ENCODE results near the gene MRPL37. TPM values are rescaled to one million over a fixed set of nuclear protein-coding genes. Genes with fewer than 3 reads are reported as not detected.
"Not testable (repeated sequence)": the region's sequence is repeated elsewhere in the genome, so short reads cannot be mapped to it uniquely, and the experiment has no call there.

MRPL37 gene
- polyA plus RNA-seq, 1 donor: 61.5 TPM

DNA sequence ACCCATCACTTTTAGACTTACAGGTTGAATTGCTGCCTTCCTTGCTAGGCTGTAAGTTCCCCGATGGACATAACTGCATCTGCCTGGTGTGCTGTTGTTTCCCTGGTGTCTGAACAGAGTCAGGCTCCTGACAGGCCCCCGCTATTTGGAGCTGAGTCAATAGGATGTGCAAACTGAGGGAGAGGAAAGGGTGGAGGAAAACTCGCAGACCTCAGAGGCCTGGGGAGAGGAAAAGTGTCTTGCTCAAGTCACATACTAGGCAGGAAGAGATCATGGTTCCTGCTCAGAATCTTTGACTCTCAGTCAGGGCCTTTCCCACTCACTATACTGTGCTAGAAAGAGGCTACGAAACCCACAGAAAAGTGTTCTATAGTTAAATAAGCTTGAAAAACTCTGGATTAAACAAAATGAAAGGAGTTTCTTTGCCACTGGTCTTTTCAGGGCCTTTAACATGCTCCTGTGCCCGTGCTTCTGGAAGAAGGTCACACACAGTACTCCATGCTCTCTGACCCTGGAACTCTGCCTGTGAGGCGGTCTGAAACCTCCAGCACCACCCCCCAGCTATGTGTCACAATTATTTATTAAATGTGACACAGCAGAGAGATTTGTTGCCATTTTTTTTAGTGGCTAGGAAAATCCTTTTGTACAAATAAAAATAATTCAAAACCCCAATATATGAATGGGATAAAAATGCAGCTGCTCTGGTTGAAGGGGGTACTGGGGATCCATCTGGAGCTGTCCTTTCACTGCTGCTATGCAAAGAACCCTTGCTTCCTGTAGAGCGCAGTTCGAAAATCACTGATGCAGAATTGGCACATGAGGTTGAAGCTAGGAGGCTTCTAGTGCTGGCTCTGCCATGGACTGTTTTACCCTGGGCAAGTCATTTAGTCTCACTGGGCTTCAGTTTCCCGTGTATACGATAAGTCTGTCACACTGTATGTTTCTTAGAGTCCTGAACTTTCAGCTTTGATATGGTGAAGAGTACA, 27.1 kb upstream of the MRPL37 start:
- DNase-seq (ENCODE audit: low read depth): no peak

DNA sequence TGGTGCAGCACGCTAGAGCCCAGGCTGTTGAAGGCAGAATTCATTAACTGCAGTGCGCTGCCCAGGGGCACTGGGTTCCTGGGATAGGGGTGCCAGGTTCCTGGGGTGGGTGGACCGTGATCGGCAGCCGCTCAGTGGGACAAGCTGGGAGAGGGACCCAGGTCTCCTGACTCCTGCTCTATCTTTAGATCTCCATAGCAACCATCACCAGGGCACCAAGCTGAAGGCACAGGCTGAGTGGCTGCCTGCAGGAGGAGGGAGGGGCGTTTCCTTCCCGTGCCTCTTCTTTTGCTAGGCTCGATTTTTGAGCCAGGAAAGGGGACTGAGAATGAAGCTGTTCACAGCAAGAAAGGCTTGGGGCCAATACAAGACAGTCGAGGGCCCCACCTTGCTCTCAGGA, 26.3 kb upstream of the MRPL37 start:
- DNase-seq (ENCODE audit: low read depth): no peak

- no peak for DNase-seq (ENCODE audit: low read depth)
Observed at GRCh38 chr1:54174106-54174505, 25.9 kb upstream of the MRPL37 start.

DNA sequence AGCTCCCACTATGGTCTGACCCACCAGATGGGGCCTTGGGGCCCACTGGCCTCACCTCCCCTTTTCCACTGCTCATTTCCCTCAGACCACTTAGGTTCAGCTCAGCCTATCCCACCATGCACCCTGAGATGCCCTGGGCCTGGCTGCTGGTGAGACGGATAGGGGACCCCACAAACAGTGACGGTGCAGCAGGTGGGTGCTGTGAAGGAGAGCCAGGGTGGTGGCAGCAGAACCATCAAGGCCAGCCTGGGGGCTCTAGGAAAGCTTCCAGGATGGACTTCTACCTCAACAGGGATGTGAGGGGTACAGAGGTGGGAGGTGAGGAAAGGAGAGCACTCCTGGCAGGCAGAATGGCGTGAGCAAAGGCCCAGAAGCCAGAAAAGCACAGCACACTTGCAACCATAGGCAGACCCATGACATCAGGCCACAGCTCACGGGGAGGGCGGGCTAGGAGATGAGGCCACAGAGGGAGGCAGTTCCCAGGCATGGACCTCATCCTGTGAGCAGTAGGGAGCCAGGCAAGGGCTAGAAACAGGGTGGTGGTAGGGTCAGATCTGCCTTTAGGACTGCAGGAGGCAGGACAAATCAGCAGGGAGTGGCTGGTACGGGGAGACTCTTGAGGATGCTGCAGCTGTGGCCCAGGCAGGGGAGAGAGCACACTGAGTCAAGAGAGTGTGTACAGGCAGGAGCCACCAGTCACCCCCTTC, 23.2 kb upstream of the MRPL37 start:
- DNase-seq (ENCODE audit: low read depth): no peak

DNA sequence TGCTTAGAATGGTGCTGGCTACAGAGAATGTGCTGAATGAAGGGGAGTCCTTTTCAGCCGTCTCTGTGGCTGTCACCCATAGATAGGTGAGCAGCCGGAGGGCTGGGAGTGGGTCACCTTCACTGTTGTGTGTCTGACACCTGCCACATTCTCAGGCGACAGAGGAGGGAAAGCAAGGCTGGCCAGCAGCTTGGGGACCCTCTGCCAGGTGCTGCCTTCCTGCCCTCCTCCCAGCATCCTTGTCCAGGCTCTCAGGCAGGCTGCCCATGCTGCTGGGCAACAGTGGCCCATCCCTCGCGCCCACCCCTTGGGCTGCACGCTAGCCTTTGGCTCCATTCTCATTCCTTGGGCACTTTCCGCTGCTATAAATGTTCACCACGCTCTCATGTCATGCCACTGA, 22.2 kb upstream of the MRPL37 start:
- no peak for DNase-seq (ENCODE audit: low read depth)

DNA sequence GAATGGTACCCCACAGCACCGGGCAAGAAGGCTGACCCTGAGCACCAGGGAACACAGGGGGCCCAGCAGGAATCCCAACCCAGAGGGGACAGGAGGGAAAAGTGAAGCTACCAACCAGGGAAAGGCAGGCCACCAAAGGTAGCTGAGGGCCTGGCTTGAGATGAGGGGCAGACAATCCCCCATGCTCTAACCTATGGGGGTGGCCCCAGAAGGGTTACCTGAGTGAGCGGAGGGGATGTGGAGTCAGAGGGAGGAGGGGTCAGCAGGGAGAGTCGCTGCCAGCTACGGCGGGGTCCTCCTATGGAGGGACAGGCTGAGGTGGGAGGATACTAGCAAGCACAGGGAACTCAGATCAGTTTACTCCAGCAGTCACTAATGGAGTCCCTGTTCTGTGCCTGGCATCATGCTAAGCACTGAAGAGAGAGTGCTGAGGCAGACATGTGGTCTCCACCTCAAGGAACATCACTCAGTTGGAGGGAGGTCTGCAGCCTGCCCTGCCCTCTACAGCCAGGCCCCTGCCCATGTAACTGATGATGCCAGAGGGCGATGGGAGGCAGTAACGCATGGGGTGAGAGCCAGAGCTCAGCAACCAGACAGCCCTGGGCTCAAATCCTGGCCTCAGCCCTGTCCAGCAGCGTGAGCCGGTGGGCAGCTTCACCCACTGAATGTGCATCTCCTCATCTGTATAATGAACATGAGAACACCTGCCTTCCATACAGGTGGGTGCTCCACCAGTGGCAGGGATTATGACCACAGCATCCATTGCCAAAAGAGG, 21.5 kb upstream of the MRPL37 start:
- DNase-seq (ENCODE audit: low read depth): no peak

- DNase-seq (ENCODE audit: low read depth): no peak
Observed at GRCh38 chr1:54180701-54181360, 19.1 kb upstream of the MRPL37 start.

- no peak for DNase-seq (ENCODE audit: low read depth)
Observed at GRCh38 chr1:54186056-54186455, 13.9 kb upstream of the MRPL37 start.

- DNase-seq (ENCODE audit: low read depth): no peak
Observed at GRCh38 chr1:54188291-54188690, 11.7 kb upstream of the MRPL37 start.

- DNase-seq (ENCODE audit: low read depth): no peak
Observed at GRCh38 chr1:54190526-54190925, 9.4 kb upstream of the MRPL37 start.

DNA sequence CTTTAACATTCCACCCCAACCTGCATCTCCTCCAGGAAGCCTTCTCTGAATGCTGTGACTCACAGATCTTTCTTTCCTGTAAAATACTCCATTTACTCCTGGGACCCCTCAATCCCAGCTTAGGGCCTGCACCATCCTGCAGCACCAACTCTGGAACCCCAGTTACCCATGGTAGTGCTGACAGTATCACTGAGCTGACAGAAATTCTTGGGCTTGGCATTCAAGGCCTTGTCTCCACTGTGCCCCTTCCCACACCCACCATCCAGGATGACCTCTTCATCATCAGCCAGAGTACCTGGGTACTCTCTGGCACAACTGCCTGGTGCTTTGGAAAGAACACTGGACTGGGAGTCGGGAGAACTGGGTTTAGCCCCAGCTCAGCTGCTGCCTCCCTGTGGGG, 8.4 kb upstream of the MRPL37 start:
- DNase-seq (ENCODE audit: low read depth): no peak

DNA sequence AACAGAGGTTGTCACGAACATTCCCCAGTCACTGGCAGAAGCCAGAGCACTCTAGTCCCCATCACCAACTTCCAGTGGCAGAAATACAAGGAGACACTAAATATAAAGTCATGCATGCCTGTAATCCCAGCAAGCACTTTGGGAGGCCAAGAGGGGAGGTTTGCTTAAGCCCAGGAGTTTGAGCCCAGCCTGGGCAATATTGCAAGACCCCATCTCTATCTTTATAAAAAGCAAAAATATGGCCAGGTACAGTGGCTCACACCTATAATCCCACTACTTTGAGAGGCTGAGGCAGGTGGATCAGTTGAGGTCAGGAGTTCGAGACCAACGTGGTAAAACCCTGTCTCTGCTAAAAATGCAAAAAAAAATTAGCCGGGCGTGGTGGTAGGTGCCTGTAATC, 6.5 kb upstream of the MRPL37 start:
- DNase-seq (ENCODE audit: low read depth): no peak

DNA sequence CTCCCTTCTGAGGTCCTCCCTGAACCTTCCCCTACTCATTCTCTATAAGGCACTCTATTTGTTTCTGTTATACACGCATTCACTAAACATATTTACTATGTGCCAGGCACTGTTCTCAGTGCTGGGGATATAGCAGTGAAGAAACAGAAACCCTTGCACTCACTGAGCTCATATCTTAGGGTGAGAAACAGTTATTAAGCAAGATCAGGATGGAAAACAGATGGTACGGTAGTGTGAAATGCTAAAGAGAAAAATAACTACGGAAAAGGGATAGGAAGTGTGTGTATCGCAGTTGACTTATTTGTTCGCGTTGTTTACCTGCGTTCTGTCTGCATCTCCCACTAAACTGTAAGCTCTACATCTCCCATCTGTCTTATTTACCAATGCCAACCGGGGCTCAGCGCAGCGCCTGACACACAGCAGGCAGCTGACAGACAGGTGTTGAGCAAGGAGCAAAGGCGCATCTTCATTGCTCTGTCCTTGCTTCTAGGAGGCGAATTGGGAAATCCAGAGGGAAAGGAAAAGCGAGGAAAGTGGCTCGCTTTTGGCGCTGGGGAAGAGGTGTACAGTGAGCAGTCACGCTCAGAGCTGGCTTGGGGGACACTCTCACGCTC, 709 bp upstream of the MRPL37 start:
- no peak for DNase-seq (ENCODE audit: low read depth)

DNA sequence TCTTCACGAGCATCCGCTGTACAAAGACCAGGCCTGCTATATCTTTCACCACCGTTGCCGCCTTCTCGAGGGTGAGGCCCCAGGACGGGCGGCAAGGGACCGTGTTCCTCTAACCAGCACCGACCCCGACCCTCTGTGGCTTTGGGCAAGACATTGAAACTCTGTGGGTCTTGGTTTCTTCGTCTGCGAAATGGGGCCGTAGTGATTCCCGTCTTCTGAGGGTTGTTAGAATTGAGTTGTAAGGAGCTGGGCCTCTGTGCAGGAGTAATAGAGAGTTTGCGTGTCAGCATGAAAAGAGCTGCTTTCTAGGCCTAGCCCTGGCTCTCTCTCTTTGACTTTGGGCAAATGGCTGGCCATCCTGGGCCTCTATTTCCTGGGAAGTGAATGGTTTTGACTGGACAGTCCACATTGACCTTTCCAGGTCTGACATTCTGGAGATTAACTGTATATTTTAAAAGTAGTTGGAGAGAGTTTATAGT, 591 bp downstream of the MRPL37 start:
- DNase-seq (ENCODE audit: low read depth): no peak

GRCh38 chr1:54204199-54204598, 4.2 kb downstream of the MRPL37 start:
- no peak for DNase-seq (ENCODE audit: low read depth)

DNA sequence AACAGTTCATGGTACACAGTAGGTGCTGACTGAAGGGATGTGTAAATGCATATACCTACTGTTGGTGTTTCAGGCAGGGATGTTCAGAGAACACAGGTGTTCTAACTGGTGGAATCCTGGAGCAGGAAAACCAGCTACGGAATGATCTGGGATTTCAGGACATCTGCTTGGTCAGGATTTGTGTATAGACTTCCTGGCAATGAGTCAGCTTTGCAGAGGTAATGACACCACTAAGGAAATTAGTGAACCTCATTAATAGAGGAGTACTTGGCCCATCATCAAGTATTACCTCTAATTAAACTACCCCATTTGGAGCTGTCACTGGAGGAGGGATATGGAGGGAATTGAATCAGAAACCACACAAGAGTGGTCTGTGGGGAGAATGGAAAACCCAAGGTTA, 7.3 kb downstream of the MRPL37 start:
- no peak for DNase-seq (ENCODE audit: low read depth)

GRCh38 chr1:54207896-54208295, 7.9 kb downstream of the MRPL37 start:
- DNase-seq (ENCODE audit: low read depth): not testable (repeated sequence)

DNA sequence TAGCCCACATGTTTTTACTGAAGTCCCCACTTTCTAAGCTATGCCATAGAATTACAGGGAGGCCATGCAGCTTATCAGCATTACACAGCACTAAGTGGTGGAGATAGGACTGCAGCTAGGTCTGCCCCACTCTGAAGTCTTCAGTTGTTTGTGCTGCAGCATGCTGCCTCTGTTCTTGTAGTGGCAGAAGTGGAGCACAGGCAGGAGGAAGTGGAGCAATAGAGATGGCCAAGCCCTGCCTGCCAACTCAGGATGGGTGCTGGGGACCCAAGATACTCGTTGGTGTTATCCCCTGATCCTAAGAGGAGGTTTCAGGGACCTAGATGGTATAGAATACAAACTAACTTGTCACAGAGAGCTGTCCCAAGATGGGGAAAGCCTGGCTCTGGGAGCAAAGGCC, 12.9 kb downstream of the MRPL37 start:
- DNase-seq (ENCODE audit: low read depth): no peak

GRCh38 chr1:54215523-54215922, 15.6 kb downstream of the MRPL37 start:
- DNase-seq (ENCODE audit: low read depth): no peak

DNA sequence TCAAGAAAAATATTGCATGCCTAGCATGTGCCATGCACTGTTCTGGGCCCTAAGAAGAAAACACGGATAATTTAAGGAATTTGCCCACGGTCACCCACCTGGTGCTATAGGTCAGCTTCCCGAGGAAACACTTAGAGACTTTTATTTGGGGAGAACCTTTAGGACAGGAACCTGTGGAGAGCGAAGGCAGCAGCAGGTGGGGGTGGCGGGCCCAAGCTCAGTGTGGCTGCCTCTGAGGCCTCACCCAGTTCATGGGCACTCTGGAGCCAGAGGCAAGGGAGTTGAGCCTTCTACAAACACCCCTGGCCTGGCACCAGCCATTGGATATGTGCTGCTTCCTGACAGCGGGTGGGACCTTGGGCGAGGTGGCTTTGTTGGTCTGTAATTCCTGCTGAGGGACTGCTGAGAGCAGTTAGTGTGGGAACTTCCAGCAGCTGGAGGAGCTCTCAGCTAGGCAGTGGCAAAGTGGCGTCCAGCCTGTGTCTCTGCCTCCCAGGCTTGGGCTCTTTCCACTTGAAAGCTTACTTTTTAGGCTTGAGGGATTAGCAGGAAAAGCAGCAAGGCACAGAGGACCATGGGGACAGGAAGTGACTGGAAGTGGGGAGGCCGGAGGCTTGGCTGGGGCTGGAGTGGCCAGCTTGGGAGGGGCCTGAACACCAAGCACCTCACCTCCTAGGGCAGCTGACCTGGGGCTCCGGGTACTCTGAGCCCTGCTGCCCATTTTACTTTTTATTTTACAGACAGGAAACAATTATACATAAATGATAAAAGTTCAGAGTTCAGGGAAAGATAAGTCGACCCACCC, 19.1 kb downstream of the MRPL37 start:
- no peak for DNase-seq (ENCODE audit: low read depth)

All from forelimb muscle (tissue), 1 donor.